IMR-90 (cell line): ENCODE measurements around the gene BCL11A. TPM values are rescaled to one million over a fixed set of nuclear protein-coding genes. Genes with fewer than 3 reads are reported as not detected.

Experiments used
- ATAC-seq: fragments of 200-7000 bp; cut with Tn5 transposase; 2 replicates; pipeline ENCODE4 v1.9.1; 2020; ENCODE audit warnings: low read depth, mild to moderate bottlenecking, moderate library complexity
- BruUV-seq: library from RNA; stranded (reverse); fragments of 400-500 nt; replicated peaks from 2 replicates; lab custom pipeline; 2021; lab: Mats Ljungman, UMichigan
- CTCF ChIA-PET: fragments of 300-600 bp; formaldehyde crosslinking; extraction: SDS; loops from one replicate; lab custom pipeline; 2021; ENCODE audit warnings: antibody characterized with exemption; lab: Yijun Ruan, JAX
- POLR2A ChIA-PET: fragments of 300-600 bp; sonication (Branson Sonifier 250); formaldehyde crosslinking; loops from one replicate; lab custom pipeline; 2022; ENCODE audit warnings: antibody characterized with exemption; ENCODE audit not compliant: unreplicated experiment; lab: Charles Lee
- DNase-seq: peaks from one replicate; pipeline ENCODE4 v3.0.0; 2013
- H2AFZ ChIP-seq: replicated peaks from 2 replicates; pipeline ENCODE3; 2013; ENCODE audit warnings: low read length, mild to moderate bottlenecking; ENCODE audit not compliant: poor library complexity
- H2AK5ac ChIP-seq: 2 replicates; pipeline ENCODE4 v1.6.1; 2013; ENCODE audit warnings: low read depth, low read length, inconsistent platforms
- H2AK9ac ChIP-seq: replicated peaks from 2 replicates; pipeline ENCODE3; 2013; ENCODE audit warnings: mild to moderate bottlenecking, low read depth, low read length, moderate library complexity; ENCODE audit not compliant: poor library complexity
- H2BK120ac ChIP-seq: 2 replicates; pipeline ENCODE4 v1.6.1; 2013; ENCODE audit warnings: low read depth, low read length, inconsistent platforms
- H2BK15ac ChIP-seq: 3 replicates; pipeline ENCODE4 v1.6.1; 2013; ENCODE audit warnings: low read depth, low read length, inconsistent platforms
- H2BK20ac ChIP-seq: 2 replicates; pipeline ENCODE4 v1.6.1; 2013; ENCODE audit warnings: low read depth, mild to moderate bottlenecking, inconsistent platforms, low read length, moderate library complexity
- H2BK5ac ChIP-seq: 2 replicates; pipeline ENCODE4 v1.6.1; 2013; ENCODE audit warnings: mild to moderate bottlenecking, low read depth, low read length, inconsistent platforms; ENCODE audit not compliant: poor library complexity, severe bottlenecking
- H3K14ac ChIP-seq: replicated peaks from 2 replicates; pipeline ENCODE4 v1.6.1; 2013; ENCODE audit warnings: low read depth, low read length, inconsistent platforms
- H3K18ac ChIP-seq: 2 replicates; pipeline ENCODE4 v1.6.1; 2013; ENCODE audit warnings: low read depth, low read length, control low read depth
- H3K23ac ChIP-seq: 2 replicates; pipeline ENCODE4 v1.6.1; 2013; ENCODE audit warnings: low read depth, low read length, inconsistent platforms
- H3K27ac ChIP-seq: 2 replicates; pipeline ENCODE4 v1.5.1; 2013; ENCODE audit warnings: mild to moderate bottlenecking, control low read depth, low read length; ENCODE audit not compliant: insufficient read depth
- H3K27me3 ChIP-seq: 2 replicates; pipeline ENCODE4 v1.6.1; 2013; ENCODE audit warnings: low read length; ENCODE audit not compliant: control insufficient read depth, insufficient read depth
- H3K36me3 ChIP-seq: 2 replicates; pipeline ENCODE4 v1.6.1; 2013; ENCODE audit warnings: low read length, mixed read lengths; ENCODE audit not compliant: control insufficient read depth, insufficient read depth
- H3K4ac ChIP-seq: 2 replicates; pipeline ENCODE4 v1.6.1; 2013; ENCODE audit warnings: low read depth, low read length, inconsistent platforms
- H3K4me1 ChIP-seq: 2 replicates; pipeline ENCODE4 v1.6.1; 2013; ENCODE audit warnings: low read length, mixed read lengths; ENCODE audit not compliant: control insufficient read depth, insufficient read depth
- H3K4me2 ChIP-seq: 2 replicates; pipeline ENCODE4 v1.6.1; 2013; ENCODE audit warnings: low read depth, mild to moderate bottlenecking, control low read depth, low read length, moderate library complexity
- H3K4me3 ChIP-seq: 2 replicates; pipeline ENCODE4 v1.5.1; 2013; ENCODE audit warnings: low read depth, mild to moderate bottlenecking, control low read depth, low read length, moderate library complexity; ENCODE audit not compliant: insufficient read depth
- H3K56ac ChIP-seq: 2 replicates; pipeline ENCODE4 v1.6.1; 2013; ENCODE audit warnings: low read length, inconsistent platforms; ENCODE audit not compliant: insufficient read depth; ENCODE audit errors: extremely low read depth
- H3K79me1 ChIP-seq, 2 experiments: 2 replicates each; pipeline ENCODE4 v1.6.1; 2013; ENCODE audit warnings: low read length in 2 of 2, inconsistent platforms in 1 of 2, low read depth in 1 of 2
- H3K9ac ChIP-seq: 2 replicates; pipeline ENCODE4 v1.6.1; 2013; ENCODE audit warnings: low read depth, low read length, control low read depth
- H3K9me1 ChIP-seq: 2 replicates; pipeline ENCODE4 v1.6.1; 2013; ENCODE audit warnings: low read length, inconsistent platforms; ENCODE audit not compliant: insufficient read depth
- H3K9me3 ChIP-seq: 2 replicates; pipeline ENCODE4 v1.6.1; 2013; ENCODE audit warnings: low read length; ENCODE audit not compliant: control insufficient read depth, insufficient read depth
- H4K20me1 ChIP-seq: 2 replicates; pipeline ENCODE4 v1.6.1; 2013; ENCODE audit warnings: low read length, inconsistent platforms; ENCODE audit not compliant: insufficient read depth
- H4K5ac ChIP-seq: 2 replicates; pipeline ENCODE4 v1.6.1; 2013; ENCODE audit warnings: mild to moderate bottlenecking, low read depth, low read length, control low read depth
- H4K8ac ChIP-seq, 2 experiments: 2 replicates each; pipeline ENCODE4 v1.6.1; 2013; ENCODE audit warnings: low read depth in 2 of 2, low read length in 2 of 2, control low read depth in 1 of 2, inconsistent platforms in 1 of 2
- H4K91ac ChIP-seq: 2 replicates; pipeline ENCODE4 v1.6.1; 2013; ENCODE audit warnings: low read depth, low read length, inconsistent platforms; ENCODE audit not compliant: insufficient read depth
- MAFK ChIP-seq: IDR thresholded peaks from 2 replicates; pipeline ENCODE4 v1.6.1; 2012; ENCODE audit warnings: low read depth, low read length, improper control_type of control experiment
- RFX5 ChIP-seq: IDR thresholded peaks from 2 replicates; pipeline ENCODE4 v1.8.0; 2012; ENCODE audit warnings: low read depth, mild to moderate bottlenecking, low read length, moderate library complexity
- WGBS, 2 experiments: methylation state at CpG; one replicate each; pipeline versions ENCODE4 v1.1.5 to v1.1.7; 2013; ENCODE audit warnings: missing lambda C conversion rate in 2 of 2; ENCODE audit not compliant: insufficient read length in 1 of 2; ENCODE audit errors: extremely low coverage in 2 of 2; 5-methylcytosine and 5-hydroxymethylcytosine counted together
- dilution Hi-C: fragments of 300-500 bp; cut with HindIII; formaldehyde crosslinking; loops from one replicate; pipeline ENCODE4 v1.14.3; 2018; ENCODE audit warnings: low sequenced_read_pairs; ENCODE audit not compliant: unreplicated experiment
- in situ Hi-C: fragments of 300-500 bp; cut with MboI; formaldehyde crosslinking; loops from 3 replicates; pipeline ENCODE4 v1.14.3; 2019; ENCODE audit warnings: low sequenced_read_pairs, inconsistent platforms, mixed read lengths
- intact Hi-C: fragments of 100-400 bp; cut with micrococcal nuclease; formaldehyde crosslinking; loops from 2 replicates; pipeline ENCODE4 v1.10.0; 2022
- polyA plus RNA-seq, 3 experiments: library from polyadenylated mRNA; depleted of rRNA; stranded (reverse); fragments of >200 nt; gene quantifications; 2 replicates each; pipeline ENCODE4 v1.2.3, GENCODE V29; 2012; ENCODE audit warnings: low replicate concordance in 1 of 3
- total RNA-seq: library from RNA; depleted of rRNA; stranded (reverse); fragments of >200 nt; gene quantifications from 2 replicates; pipeline ENCODE4 v1.2.3, GENCODE V29; 2012

The BCL11A gene
- total and polyA plus RNA-seq, 2 of the 4 experiments (the other 2 are of a cell fraction), result 1.0 to 1.1 TPM

DNA sequence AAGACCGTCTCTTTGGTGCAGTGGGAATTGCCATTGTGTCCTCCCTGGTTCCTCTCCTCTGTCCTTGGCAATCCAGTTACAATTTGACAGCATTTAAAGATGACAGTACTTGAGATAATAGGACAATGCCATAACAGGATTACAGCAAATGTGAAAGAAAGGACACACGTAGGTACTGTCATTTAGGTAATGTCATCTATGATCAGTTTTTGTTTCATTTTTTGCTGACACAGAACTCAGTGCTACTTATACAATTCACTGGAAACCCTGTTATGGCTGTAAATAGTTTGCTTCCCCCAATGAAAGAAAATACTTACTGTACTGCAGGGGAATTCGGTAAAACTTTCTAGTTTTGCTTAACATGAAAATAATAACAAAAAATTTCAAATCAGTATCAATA, 65.2 kb downstream of the BCL11A start:
- POLR2A ChIA-PET, result no interaction called here
- no peak overlapping the region for H3K27ac ChIP-seq
- no TSS peak for BruUV-seq

More for the DNA sequence above, 65.2 kb downstream of the BCL11A start:
- H2BK15ac ChIP-seq, result no peak overlapping the region
- no peak overlapping the region for H3K4me2 ChIP-seq
- no peak overlapping the region for H3K14ac ChIP-seq
- no peaks in the 10 kb centered on the region for H3K79me1 ChIP-seq
- H3K4ac ChIP-seq, result no peak overlapping the region
- H2AK5ac ChIP-seq, result no peak overlapping the region
- intact Hi-C loops, result no loop called here
- H4K8ac ChIP-seq, result no peak overlapping the region
- in situ Hi-C loops, result no loop called here
- H3K27me3 ChIP-seq, result no peaks in the 10 kb centered on the region
- peaks cover under 1% of the 10 kb centered on the region; the same call in 1 of the 2 replicates for H3K9me1 ChIP-seq
- no peak overlapping the region for H3K23ac ChIP-seq
- H2AFZ ChIP-seq, result no peak overlapping the region
- ATAC-seq (no peak), DNase-seq (no peak)
- no peak overlapping the region for H3K4me3 ChIP-seq
- H3K18ac ChIP-seq, result no peak overlapping the region
- H3K36me3 ChIP-seq, result no peaks in the 10 kb centered on the region
- H3K56ac ChIP-seq, result no peak overlapping the region
- no peak overlapping the region for H2AK9ac ChIP-seq
- H3K9me3 ChIP-seq, result no peaks in the 10 kb centered on the region
- H3K4me1 ChIP-seq, result peaks cover 9% of the 10 kb centered on the region
- H2BK120ac ChIP-seq, result no peak overlapping the region
- H4K5ac ChIP-seq, result no peak overlapping the region
- dilution Hi-C loops, result no loop called here
- no peaks in the 10 kb centered on the region for H4K20me1 ChIP-seq
- no peak overlapping the region for H4K91ac ChIP-seq
- CTCF ChIA-PET, result interaction anchor here (0.8 kb wide), 1 partner anchor 29 kb away, joined by 3 read pairs; no protein-coding TSS in a partner anchor
- no peak for TF ChIP-seq RFX5
- peak; percentile 43; the same call in 1 of the 2 replicates for TF ChIP-seq MAFK
- WGBS, 2 experiments, result no CpG with 5 or more reads among the region's 3 CpGs
- H2BK5ac ChIP-seq, result no peak overlapping the region
- no peak overlapping the region for H2BK20ac ChIP-seq
- no peak overlapping the region for H3K9ac ChIP-seq
